ENCODE data around the gene P2RY2. TPM values are rescaled to one million over a fixed set of nuclear protein-coding genes. Genes with fewer than 3 reads are reported as not detected.

Gene P2RY2
- total RNA-seq, 1 experiment from 2014 or later, result 22.5 TPM

- no peaks in the 10 kb centered on the region for H3K27me3 ChIP-seq (ENCODE audit: insufficient read depth, low read depth)
- ChIA-PET CTCF (interaction anchor here (1.4 to 1.6 kb wide), 2 partner anchors 33 to 42 kb away, joined by 3 to 13 read pairs; no protein-coding TSS in a partner anchor), POLR2A (ENCODE audit: unreplicated experiment) (interaction anchor here (0.6 to 1.0 kb wide), 3 partner anchors 42 to 364 kb away, joined by 3 to 4 read pairs (median 3); no protein-coding TSS in a partner anchor)
- no TSS peak for BruUV-seq (replicated peaks)
- H3K9me2 ChIP-seq (ENCODE audit: insufficient read depth), result no peaks in the 10 kb centered on the region
- peak overlapping the region; percentile 50 for H3K27ac ChIP-seq
- peaks cover 22% of the 10 kb centered on the region for H3K79me2 ChIP-seq (ENCODE audit: low read depth)
- peak; percentile 90 to 97 for DNase-seq
- H3K9me3 ChIP-seq (ENCODE audit: insufficient read depth, low read depth), result no peaks in the 10 kb centered on the region
- TF ChIP-seq CTCF (conservative IDR thresholded peaks at IDR 0.05), result peak; percentile 69
- TF ChIP-seq EZH2 (IDR thresholded peaks at IDR 0.05; ENCODE audit: low read depth), result no peak
- intact Hi-C loops (cut with micrococcal nuclease; ENCODE audit: unreplicated experiment), result loop anchor here (1.0 kb wide), 2 partner anchors 33 to 42 kb away; no protein-coding TSS in a partner anchor
- H4K20me1 ChIP-seq (ENCODE audit: insufficient read depth), result no peaks in the 10 kb centered on the region; the same call in 1 of the 2 replicates
- peaks cover 6% of the 10 kb centered on the region; the same call in 1 of the 2 replicates for H3K36me3 ChIP-seq (ENCODE audit: low read depth)
- peaks cover 49% of the 10 kb centered on the region for H3K4me1 ChIP-seq (replicated peaks; ENCODE audit: insufficient read depth)
- 0 out of 2 replicates have a peak overlapping the region, but pooled peaks have one; percentile 2 for H3K4me3 ChIP-seq
- peaks cover 22% of the 10 kb centered on the region for H3F3A ChIP-seq (ENCODE audit: insufficient read depth, low read depth)
- H2AFZ ChIP-seq, result no peak overlapping the region
- peak overlapping the region; percentile 64 for H3K4me2 ChIP-seq
These were observed 9.6 kb downstream of the P2RY2 start for GRCh38 chr11:73227571-73228211.

- Histone ChIP-seq H3K4me2 (peak overlapping the region; percentile 41), H3K4me3 (no peak overlapping the region)
- BruUV-seq (replicated peaks), result no TSS peak
These were observed 10.4 kb downstream of the P2RY2 start for GRCh38 chr11:73228268-73229134.

More at GRCh38 chr11:73228268-73229134, 10.4 kb downstream of the P2RY2 start:
- POLR2A ChIA-PET (ENCODE audit: unreplicated experiment), result interaction anchor here (0.6 kb wide), 1 partner anchor 363 kb away, joined by 3 read pairs; no protein-coding TSS in a partner anchor
- H3K27ac ChIP-seq, result peak overlapping the region; percentile 18; the same call in 1 of the 2 replicates
- no peak for TF ChIP-seq EZH2 (IDR thresholded peaks at IDR 0.05; ENCODE audit: low read depth)
- TF ChIP-seq CTCF (conservative IDR thresholded peaks at IDR 0.05), result no peak
- no peaks in the 10 kb centered on the region for H3K9me2 ChIP-seq (ENCODE audit: insufficient read depth)
- no peaks in the 10 kb centered on the region for H3K9me3 ChIP-seq (ENCODE audit: insufficient read depth, low read depth)
- peaks cover 6% of the 10 kb centered on the region; the same call in 1 of the 2 replicates for H3K36me3 ChIP-seq (ENCODE audit: low read depth)
- no peaks in the 10 kb centered on the region; the same call in 1 of the 2 replicates for H4K20me1 ChIP-seq (ENCODE audit: insufficient read depth)
- intact Hi-C loops (cut with micrococcal nuclease; ENCODE audit: unreplicated experiment), result loop anchor here (1.0 kb wide), 2 partner anchors 34 to 43 kb away; no protein-coding TSS in a partner anchor
- no peak overlapping the region for H2AFZ ChIP-seq
- peaks cover 22% of the 10 kb centered on the region for H3F3A ChIP-seq (ENCODE audit: insufficient read depth, low read depth)
- peaks cover 22% of the 10 kb centered on the region for H3K79me2 ChIP-seq (ENCODE audit: low read depth)
- H3K4me1 ChIP-seq (replicated peaks; ENCODE audit: insufficient read depth), result peaks cover 49% of the 10 kb centered on the region
- no peak for DNase-seq
- CTCF ChIA-PET, result interaction anchor here (1.1 to 1.6 kb wide), 3 partner anchors 33 to 50 kb away, joined by 3 to 13 read pairs (median 4); no protein-coding TSS in a partner anchor
- no peaks in the 10 kb centered on the region for H3K27me3 ChIP-seq (ENCODE audit: insufficient read depth, low read depth)

Data from PC-9 (cell line).